K562 (cell line): ENCODE results near the gene SMIM23. TPM values are rescaled to one million over a fixed set of nuclear protein-coding genes. Genes with fewer than 3 reads are reported as not detected.

ENCODE experiments used
- ATAC-seq: fragments of 200-7000 bp; cut with Tn5 transposase; 3 replicates; pipeline ENCODE4 v1.9.1; 2020; ENCODE audit warnings: moderate library complexity
- BruUV-seq: library from RNA; stranded (reverse); fragments of 400-500 nt; replicated peaks from 2 replicates; lab custom pipeline; 2021; lab: Mats Ljungman, UMichigan
- CTCF ChIA-PET: fragments of 300-600 bp; formaldehyde crosslinking; extraction: SDS; loops from one replicate; lab custom pipeline; 2021; ENCODE audit warnings: low intra/inter-chr PET ratio; lab: Yijun Ruan, JAX
- POLR2A ChIA-PET: fragments of 300-600, 350-650 bp; sonication (Branson Sonifier 250); formaldehyde crosslinking; extraction: SDS; loops from one replicate; lab custom pipeline; 2021; ENCODE audit warnings: antibody characterized with exemption, inconsistent platforms; lab: Yijun Ruan, JAX
- DNase-seq, 4 experiments: peaks; one replicate each; pipeline versions ENCODE4 v3.0.0 to v3.0.0-alpha.2; 2011 to 2018; ENCODE audit warnings: low spot score in 3 of 4, mixed read lengths in 3 of 4; ENCODE audit errors: extremely low read depth in 1 of 4
- FAIRE-seq: peaks from 2 replicates; lab custom pipeline; 2011; peaks lifted over from hg19 to GRCh38; lab: Jason Lieb, UNC
- H2AFZ ChIP-seq: 2 replicates; pipeline ENCODE4 v1.6.0; 2011; ENCODE audit warnings: low read depth, low read length, control low read depth, inconsistent platforms
- H3K27ac ChIP-seq: fragments of 200-600 bp; 3 replicates; pipeline ENCODE4 v1.8.0; 2011; ENCODE audit warnings: low read depth, mild to moderate bottlenecking, control low read depth, inconsistent platforms, low read length, moderate library complexity, mixed read lengths; ENCODE audit errors: extremely low read depth
- H3K27me3 ChIP-seq, 2 experiments: fragments of 300-600 bp in 1 of 2; 2 replicates in 1 of 2; 3 replicates in 1 of 2; pipeline versions ENCODE4 v1.6.0 to v1.8.0; 2011; ENCODE audit warnings: inconsistent platforms in 2 of 2, low read length in 2 of 2, mild to moderate bottlenecking in 1 of 2, mixed read lengths in 1 of 2, moderate library complexity in 1 of 2; ENCODE audit not compliant: control insufficient read depth in 2 of 2, insufficient read depth in 2 of 2
- H3K36me3 ChIP-seq: fragments of 300-600 bp; 3 replicates; pipeline ENCODE4 v1.8.0; 2011; ENCODE audit warnings: mild to moderate bottlenecking, low read length, inconsistent platforms; ENCODE audit not compliant: control insufficient read depth, insufficient read depth
- H3K4me1 ChIP-seq, 2 experiments: fragments of 200-600 bp in 1 of 2; replicated peaks in 1 of 2; 2 replicates in 1 of 2; 3 replicates in 1 of 2; pipeline versions ENCODE4 v1.5.1 to v1.8.0; 2011; ENCODE audit warnings: inconsistent platforms in 2 of 2, low read length in 2 of 2, mild to moderate bottlenecking in 1 of 2, mixed read lengths in 1 of 2, moderate library complexity in 1 of 2; ENCODE audit not compliant: control insufficient read depth in 2 of 2, insufficient read depth in 2 of 2
- H3K4me2 ChIP-seq: 2 replicates; pipeline ENCODE4 v1.6.1; 2011; ENCODE audit warnings: low read length, control low read depth, inconsistent platforms, mixed read lengths; ENCODE audit not compliant: insufficient read depth
- H3K4me3 ChIP-seq: fragments of 200-600 bp; sonication (generic), shearing (Covaris generic); 2 replicates; pipeline ENCODE4 v1.5.1; 2016; ENCODE audit warnings: control low read depth, inconsistent platforms
- H3K79me2 ChIP-seq: fragments of 200-600 bp; 3 replicates; pipeline ENCODE4 v1.8.0; 2011; ENCODE audit warnings: low read length, inconsistent platforms; ENCODE audit not compliant: control insufficient read depth, insufficient read depth
- H3K9ac ChIP-seq, 2 experiments: 2 replicates each; pipeline versions ENCODE4 v1.6.0 to v1.6.1; 2011; ENCODE audit warnings: low read depth in 2 of 2, low read length in 2 of 2, control low read depth in 1 of 2, inconsistent platforms in 1 of 2, mild to moderate bottlenecking in 1 of 2, mixed read lengths in 1 of 2; ENCODE audit not compliant: insufficient read depth in 1 of 2
- H3K9me1 ChIP-seq: one replicate; pipeline ENCODE4 v1.6.0; 2011; ENCODE audit warnings: inconsistent platforms, mild to moderate bottlenecking, low read length, moderate library complexity; ENCODE audit not compliant: control insufficient read depth, insufficient read depth
- H3K9me3 ChIP-seq: replicated peaks from 2 replicates; pipeline ENCODE4 v1.5.1; 2011; ENCODE audit warnings: low read depth, low read length, inconsistent platforms; ENCODE audit not compliant: control insufficient read depth, insufficient read depth
- H4K20me1 ChIP-seq: replicated peaks from 2 replicates; pipeline ENCODE4 v1.6.1; 2011; ENCODE audit warnings: low read length, inconsistent platforms, mixed read lengths; ENCODE audit not compliant: control insufficient read depth, insufficient read depth
- CSDE1 ChIP-seq, 2 experiments: fragments of 450-650 bp; IDR thresholded peaks; 2 replicates each; pipeline ENCODE4 v1.6.1; 2016; ENCODE audit warnings: mild to moderate bottlenecking in 1 of 2
- KDM2B ChIP-seq: fragments of 250-450 bp; sonication (Bioruptor Pico); IDR thresholded peaks from 2 replicates; pipeline ENCODE4 v1.8.0; 2021; ENCODE audit warnings: mild to moderate bottlenecking, moderate library complexity
- RBM15 ChIP-seq: fragments of 200-400 bp; formaldehyde crosslinking; IDR thresholded peaks from 2 replicates; pipeline ENCODE4 v1.6.1; 2018; ENCODE audit warnings: mild to moderate bottlenecking, low read length, moderate library complexity; ENCODE audit not compliant: insufficient read depth
- RFX1 ChIP-seq: fragments of 450-650 bp; IDR thresholded peaks from 2 replicates; pipeline ENCODE4 v1.6.1; 2016; ENCODE audit warnings: mild to moderate bottlenecking, moderate library complexity
- SMAD2 ChIP-seq: fragments of 150-350 bp; IDR thresholded peaks from 2 replicates; pipeline ENCODE4 v1.6.1; 2014; ENCODE audit warnings: low read depth, mild to moderate bottlenecking, low read length
- SRSF7 ChIP-seq: fragments of 200-400 bp; formaldehyde crosslinking; optimal IDR thresholded peaks from 2 replicates; pipeline ENCODE3; 2017; ENCODE audit warnings: mild to moderate bottlenecking, low read depth, low read length
- ZNF217 ChIP-seq: sonication (generic); formaldehyde crosslinking; IDR thresholded peaks from 2 replicates; pipeline ENCODE4 v1.8.0; 2022; ENCODE audit warnings: mild to moderate bottlenecking, missing genetic modification reagents
- ZNF436 ChIP-seq: fragments of 250-450, 450-650 bp; sonication (Bioruptor Pico); formaldehyde crosslinking; IDR thresholded peaks from 2 replicates; pipeline ENCODE4 v1.7.0; 2020; ENCODE audit warnings: mild to moderate bottlenecking
- ZNF75A ChIP-seq: fragments of 450-650 bp; formaldehyde crosslinking; IDR thresholded peaks from 2 replicates; pipeline ENCODE4 v1.4.0; 2020; ENCODE audit warnings: mild to moderate bottlenecking
- WGBS: fragments of 100-300 bp; shearing (Covaris generic); methylation state at CpG from one replicate; pipeline ENCODE4 v1.1.6; 2016; ENCODE audit warnings: low coverage, mixed read lengths; ENCODE audit not compliant: insufficient coverage; ENCODE audit errors: missing lambda C conversion rate; 5-methylcytosine and 5-hydroxymethylcytosine counted together
- in situ Hi-C: fragments of 300-500 bp; cut with MboI; formaldehyde crosslinking; loops from 4 replicates; pipeline ENCODE4 v1.15.0; 2018; ENCODE audit warnings: inconsistent platforms, mixed read lengths
- intact Hi-C: fragments of 100-400 bp; cut with micrococcal nuclease; formaldehyde crosslinking; loops from 2 replicates; pipeline ENCODE4 v1.14.2; 2022
- polyA plus RNA-seq, 8 experiments: library from polyadenylated mRNA; depleted of rRNA in 4 of 8; stranded (reverse) in 5 of 8; unstranded in 3 of 8; fragments of >200 nt; fragmentation: Nextera tagmentation in 2 of 8; fragmentation: Illumina TruSeq in 1 of 8; extraction: Ambion mirVana in 2 of 8; extraction: Trizol in 1 of 8; gene quantifications; 2 replicates each; pipeline versions ENCODE4 v1.2.1 to v1.2.3, GENCODE V29; 2011 to 2014; ENCODE audit warnings: inconsistent platforms in 1 of 8, missing spikeins in 1 of 8
- total RNA-seq, 7 experiments: library from RNA; depleted of rRNA in 6 of 7; stranded (reverse); fragments of >200 nt in 6 of 7; fragmentation: Illumina TruSeq in 2 of 7; extraction: Trizol in 2 of 7; gene quantifications; 2 replicates each; pipeline versions ENCODE4 v1.2.1 to v1.2.3, GENCODE V29; 2011 to 2021; ENCODE audit warnings: low replicate concordance in 1 of 7
- TF ChIP-seq, protein P1 (sequence below): fragments of 450-650 bp; IDR thresholded peaks from 2 replicates; pipeline ENCODE4 v1.6.1; 2014; ENCODE audit warnings: low read depth, mild to moderate bottlenecking, moderate library complexity, borderline replicate concordance

SMIM23 gene
- total and polyA plus RNA-seq, 9 of the 15 experiments (the other 6 are each of a cell fraction or from before 2014, with no cell fraction given), result not detected

DNA sequence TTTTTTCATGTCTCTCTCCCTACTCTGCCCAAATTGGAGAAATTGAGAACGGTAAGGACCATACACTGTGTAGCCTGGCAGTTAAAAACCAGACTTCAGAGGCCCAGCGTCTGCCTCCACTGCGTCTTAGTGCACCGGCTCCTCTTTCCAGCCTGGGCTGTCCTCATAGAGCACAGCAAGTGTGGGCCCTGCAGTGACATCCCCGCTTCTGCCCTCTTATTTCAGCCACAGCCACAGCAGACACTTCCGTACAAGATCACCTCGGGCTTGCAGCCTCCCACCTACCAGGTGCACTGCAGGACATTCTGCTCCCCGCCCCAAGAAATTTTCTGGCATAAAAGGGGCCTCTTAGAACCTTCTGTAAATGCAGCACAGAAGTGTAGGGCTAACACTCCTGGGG is 21.4 kb upstream of the SMIM23 start (continued):
- no peak for TF ChIP-seq RBM15
- no peak for TF ChIP-seq ZNF436
- TF ChIP-seq, all 486 proteins: peak for 0

DNA sequence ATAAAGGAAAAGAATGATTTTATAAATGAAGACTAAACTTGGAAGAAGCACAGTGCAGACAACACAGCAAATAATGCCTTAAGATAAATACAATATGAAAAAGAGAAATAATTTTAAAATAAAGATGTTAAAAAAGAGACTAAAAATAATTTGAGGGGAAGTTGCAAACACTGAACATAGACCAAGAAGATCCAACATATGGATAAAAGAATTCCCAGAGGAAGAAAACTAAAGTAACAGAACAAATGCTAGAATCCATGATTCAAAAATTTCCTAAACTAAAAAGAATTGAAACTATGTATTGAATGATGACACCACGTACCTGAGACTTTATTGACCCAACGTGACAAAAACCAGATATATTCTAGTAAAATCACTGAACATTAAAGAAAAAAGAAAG is 18.7 kb upstream of the SMIM23 start:
- DNase-seq, result no peak
- 3% methylated on average over 2 of the region's 2 CpGs for WGBS
- BruUV-seq, result no TSS peak
- H3K9me1 ChIP-seq, result no peaks in the 10 kb centered on the region
- peaks cover 9 to 29% of the 10 kb centered on the region in 2 experiments; a peak in 3 of 5 replicates for H3K27me3 ChIP-seq
- ChIA-PET POLR2A (no interaction called here), CTCF (no interaction called here)
- in situ Hi-C loops (no loop called here), intact Hi-C loops (no loop called here)
- H3K4me1 ChIP-seq, result no peaks in the 10 kb centered on the region
- no peak overlapping the region for H3K4me3 ChIP-seq
- no peak for FAIRE-seq
- no peak overlapping the region for H3K27ac ChIP-seq
- H3K4me2 ChIP-seq, result no peak overlapping the region
- no peak overlapping the region for H2AFZ ChIP-seq
- TF ChIP-seq, protein P1, sequence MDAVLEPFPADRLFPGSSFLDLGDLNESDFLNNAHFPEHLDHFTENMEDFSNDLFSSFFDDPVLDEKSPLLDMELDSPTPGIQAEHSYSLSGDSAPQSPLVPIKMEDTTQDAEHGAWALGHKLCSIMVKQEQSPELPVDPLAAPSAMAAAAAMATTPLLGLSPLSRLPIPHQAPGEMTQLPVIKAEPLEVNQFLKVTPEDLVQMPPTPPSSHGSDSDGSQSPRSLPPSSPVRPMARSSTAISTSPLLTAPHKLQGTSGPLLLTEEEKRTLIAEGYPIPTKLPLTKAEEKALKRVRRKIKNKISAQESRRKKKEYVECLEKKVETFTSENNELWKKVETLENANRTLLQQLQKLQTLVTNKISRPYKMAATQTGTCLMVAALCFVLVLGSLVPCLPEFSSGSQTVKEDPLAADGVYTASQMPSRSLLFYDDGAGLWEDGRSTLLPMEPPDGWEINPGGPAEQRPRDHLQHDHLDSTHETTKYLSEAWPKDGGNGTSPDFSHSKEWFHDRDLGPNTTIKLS, result no peak
- TF ChIP-seq ZNF217 (CRISPR knock-in tag), result no peak
- no peak for TF ChIP-seq SMAD2
- TF ChIP-seq RFX1, result no peak
- TF ChIP-seq CSDE1 (IDR thresholded peaks at IDR 0.05), result no peak
- no peak for TF ChIP-seq SRSF7
- no peak for TF ChIP-seq KDM2B (CRISPR knock-in tag)
- TF ChIP-seq ZNF75A (CRISPR knock-in tag), result no peak
- ATAC-seq, result no peak
- no peaks in the 10 kb centered on the region for H3K36me3 ChIP-seq
- no peaks in the 10 kb centered on the region for H3K79me2 ChIP-seq
- no peaks in the 10 kb centered on the region for H4K20me1 ChIP-seq
- H3K9me3 ChIP-seq, result no peaks in the 10 kb centered on the region
- no peak overlapping the region for H3K9ac ChIP-seq
